RWPE2 (cell line): Measurements from ENCODE around the gene FOSL2.

Source experiments
- ATAC-seq: fragments of 200-7000 bp; cut with Tn5 transposase; 3 replicates; pipeline ENCODE4 v1.9.1; 2021; ENCODE audit warnings: low read depth
- DNase-seq: peaks from one replicate; pipeline ENCODE4 v3.0.0-alpha.2; 2020; ENCODE audit warnings: low spot score
- H3K27ac ChIP-seq: fragments of 450-650 bp; 2 replicates; pipeline ENCODE4 v1.5.1; 2017; ENCODE audit warnings: mild to moderate bottlenecking; ENCODE audit not compliant: poor library complexity, severe bottlenecking
- H3K27me3 ChIP-seq: fragments of 250-450 bp; sonication (Bioruptor Pico); 2 replicates; pipeline ENCODE4 v1.5.1; 2021; ENCODE audit warnings: mild to moderate bottlenecking, moderate library complexity; ENCODE audit not compliant: insufficient read depth, poor library complexity, severe bottlenecking
- H3K36me3 ChIP-seq: fragments of 250-450 bp; sonication (Bioruptor Pico); 2 replicates; pipeline ENCODE4 v1.5.1; 2020; ENCODE audit warnings: low read depth, mild to moderate bottlenecking, moderate library complexity
- H3K4me1 ChIP-seq: fragments of 250-450 bp; sonication (Bioruptor Pico); 2 replicates; pipeline ENCODE4 v1.5.1; 2021; ENCODE audit warnings: mild to moderate bottlenecking, moderate library complexity; ENCODE audit not compliant: insufficient read depth, poor library complexity, severe bottlenecking
- H3K4me3 ChIP-seq: fragments of 250-450 bp; sonication (Bioruptor Pico); 2 replicates; pipeline ENCODE4 v1.5.1; 2021; ENCODE audit warnings: mild to moderate bottlenecking, moderate library complexity; ENCODE audit not compliant: severe bottlenecking
- H3K9me3 ChIP-seq: fragments of 250-450 bp; sonication (Bioruptor Pico); 2 replicates; pipeline ENCODE4 v1.5.1; 2021; ENCODE audit warnings: mild to moderate bottlenecking, moderate library complexity; ENCODE audit not compliant: severe bottlenecking
- CTCF ChIP-seq: fragments of 450-650 bp; IDR thresholded peaks from one replicate; pipeline ENCODE4 v1.5.1; 2017; ENCODE audit warnings: mild to moderate bottlenecking, moderate library complexity; ENCODE audit not compliant: poor library complexity, severe bottlenecking

The FOSL2 gene

GRCh38 chr2:28352104-28352503, 40.6 kb upstream of the FOSL2 start:
- Histone ChIP-seq H3K4me3 (no peak overlapping the region), H3K36me3 (no peaks in the 10 kb centered on the region), H3K9me3 (no peaks in the 10 kb centered on the region), H3K27me3 (no peaks in the 10 kb centered on the region), H3K4me1 (no peaks in the 10 kb centered on the region), H3K27ac (no peak overlapping the region)
- no peak for DNase-seq
- no peak for TF ChIP-seq CTCF
- ATAC-seq = no peak

- H3K36me3 ChIP-seq = no peaks in the 10 kb centered on the region
- ATAC-seq = no peak
- H3K4me1 ChIP-seq = no peaks in the 10 kb centered on the region
- no peak for TF ChIP-seq CTCF
- no peak for DNase-seq
- H3K9me3 ChIP-seq = no peaks in the 10 kb centered on the region
- H3K4me3 ChIP-seq = no peak overlapping the region
- no peak overlapping the region for H3K27ac ChIP-seq
- no peaks in the 10 kb centered on the region for H3K27me3 ChIP-seq
These were observed 40.0 kb upstream of the FOSL2 start for GRCh38 chr2:28352610-28353195.

- TF ChIP-seq CTCF = no peak
- no peak overlapping the region for H3K27ac ChIP-seq
- H3K27me3 ChIP-seq = no peaks in the 10 kb centered on the region
- H3K4me3 ChIP-seq = no peak overlapping the region
- no peak for DNase-seq
- no peaks in the 10 kb centered on the region for H3K9me3 ChIP-seq
- H3K4me1 ChIP-seq = no peaks in the 10 kb centered on the region
- no peak for ATAC-seq
- no peaks in the 10 kb centered on the region for H3K36me3 ChIP-seq
These were observed 37.6 kb upstream of the FOSL2 start for GRCh38 chr2:28354920-28355520.

GRCh38 chr2:28355521-28356094, 37.0 kb upstream of the FOSL2 start:
- H3K4me3 ChIP-seq = no peak overlapping the region
- DNase-seq (no peak), ATAC-seq (no peak)
- no peaks in the 10 kb centered on the region for H3K9me3 ChIP-seq
- no peak for TF ChIP-seq CTCF
- H3K4me1 ChIP-seq = no peaks in the 10 kb centered on the region
- no peaks in the 10 kb centered on the region for H3K27me3 ChIP-seq
- no peak overlapping the region for H3K27ac ChIP-seq
- H3K36me3 ChIP-seq = no peaks in the 10 kb centered on the region
